ENCODE data around the gene OSBP2.

OSBP2 gene

GRCh38 chr22:30806391-30806861 is 111.8 kb downstream of the OSBP2 start:
- no peak for DNase-seq (ENCODE audit: low read depth, low spot score)

DNA sequence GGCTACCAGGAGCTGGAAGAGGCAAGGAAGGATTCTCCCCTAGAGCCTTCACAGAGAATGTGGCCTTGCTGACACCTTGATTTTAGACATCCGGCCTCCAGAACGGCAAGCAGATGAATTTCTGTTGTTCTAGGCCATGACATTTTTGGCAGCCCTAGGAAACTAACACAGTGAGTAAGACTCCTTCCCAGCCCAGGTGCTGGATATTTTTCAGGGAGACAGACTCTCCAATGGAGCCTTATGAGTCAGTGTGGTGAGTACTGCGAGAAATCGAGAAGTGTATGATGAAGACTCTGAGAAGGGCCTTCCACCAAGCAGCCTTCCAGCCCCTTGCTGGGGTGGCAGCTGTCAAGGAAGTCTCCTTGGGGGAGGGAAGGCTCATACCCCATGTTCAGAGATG is 114.4 kb downstream of the OSBP2 start:
- no peak for DNase-seq (ENCODE audit: low read depth, low spot score)

DNA sequence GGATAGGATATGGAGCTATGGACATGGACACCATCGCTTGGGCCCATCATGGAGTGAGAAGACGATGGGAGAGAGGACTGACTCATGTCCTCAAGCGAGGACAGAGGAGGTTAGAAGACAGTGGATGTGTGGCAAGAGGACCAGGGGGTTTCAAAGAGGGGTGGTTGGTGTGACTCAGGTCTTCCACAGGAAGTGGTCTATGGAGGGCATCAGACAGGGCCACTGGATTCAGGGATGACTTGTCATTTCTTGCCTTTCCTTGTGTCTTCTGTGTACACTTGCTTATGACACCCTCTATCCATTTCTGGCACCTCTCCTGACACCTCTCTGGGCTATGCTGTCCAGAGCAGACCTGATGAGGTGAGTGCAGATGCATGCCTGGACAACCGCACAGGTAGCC is 115.4 kb downstream of the OSBP2 start:
- no peak for DNase-seq (ENCODE audit: low read depth, low spot score)

DNA sequence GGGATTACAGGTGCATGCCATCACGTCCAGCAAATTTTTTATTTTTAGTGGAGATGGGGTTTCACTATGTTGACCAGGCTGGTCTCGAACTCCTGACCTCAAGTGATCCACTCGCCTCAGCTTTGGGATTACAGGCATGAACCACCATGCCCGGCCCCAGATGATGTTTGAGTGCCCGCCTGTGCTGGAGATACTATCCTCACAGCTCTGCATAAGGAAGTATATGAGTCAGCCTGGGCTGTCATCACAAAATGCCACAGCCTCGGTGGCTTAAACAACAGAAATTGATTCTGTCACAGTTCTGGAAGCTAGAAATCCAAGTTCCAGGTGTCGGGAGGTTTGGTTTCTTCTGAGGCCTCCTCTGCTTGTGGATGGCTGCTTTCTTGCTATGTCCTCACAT is 119.3 kb downstream of the OSBP2 start:
- DNase-seq (ENCODE audit: low read depth, low spot score): no peak

- DNase-seq (ENCODE audit: low read depth, low spot score): no peak
Measured at GRCh38 chr22:30816413-30816812, 121.7 kb downstream of the OSBP2 start.

GRCh38 chr22:30821381-30821780 is 126.7 kb downstream of the OSBP2 start:
- no peak for DNase-seq (ENCODE audit: low read depth, low spot score)

- no peak for DNase-seq (ENCODE audit: low read depth, low spot score)
Measured at GRCh38 chr22:30821863-30822215, 127.2 kb downstream of the OSBP2 start.

DNA sequence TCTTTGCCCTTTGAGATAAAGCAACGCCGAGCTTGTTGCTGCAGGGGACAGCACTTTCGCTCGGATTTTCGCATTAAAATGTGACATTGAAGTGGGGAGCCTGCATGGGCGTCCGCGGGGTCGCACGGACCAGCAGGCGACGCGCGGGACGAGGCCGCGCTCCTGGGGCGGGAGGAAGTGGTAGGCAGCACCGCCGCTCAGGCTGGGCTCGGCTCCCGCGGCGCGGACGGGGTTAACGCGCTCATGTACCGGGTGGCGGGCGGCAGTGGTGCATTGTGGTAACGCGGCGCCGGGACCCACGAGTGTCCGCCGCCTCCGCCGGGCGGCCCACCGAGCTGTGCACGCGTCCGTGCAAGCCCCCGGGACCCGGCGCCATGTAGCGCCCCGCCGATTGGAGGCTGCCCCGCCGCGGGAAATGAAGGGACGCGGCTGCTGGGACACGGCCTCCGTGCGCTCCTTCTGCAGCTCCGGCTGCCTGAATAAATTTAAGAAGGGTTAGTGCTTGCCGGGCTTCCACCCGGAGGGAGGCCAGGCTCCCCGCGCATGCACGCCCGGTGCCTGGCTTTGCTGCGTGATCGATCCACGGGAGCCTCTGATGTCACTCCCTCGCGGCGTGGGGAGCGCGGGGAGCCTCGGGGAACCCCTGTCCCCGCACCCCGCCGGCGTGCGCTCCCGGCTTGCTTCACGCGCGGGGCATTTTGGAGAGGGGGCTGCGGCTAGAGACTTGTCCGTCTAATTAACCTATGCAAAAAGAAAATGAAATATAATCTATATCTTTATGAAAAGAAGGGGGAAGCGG is 127.7 kb downstream of the OSBP2 start:
- DNase-seq (ENCODE audit: low read depth, low spot score): no peak

DNA sequence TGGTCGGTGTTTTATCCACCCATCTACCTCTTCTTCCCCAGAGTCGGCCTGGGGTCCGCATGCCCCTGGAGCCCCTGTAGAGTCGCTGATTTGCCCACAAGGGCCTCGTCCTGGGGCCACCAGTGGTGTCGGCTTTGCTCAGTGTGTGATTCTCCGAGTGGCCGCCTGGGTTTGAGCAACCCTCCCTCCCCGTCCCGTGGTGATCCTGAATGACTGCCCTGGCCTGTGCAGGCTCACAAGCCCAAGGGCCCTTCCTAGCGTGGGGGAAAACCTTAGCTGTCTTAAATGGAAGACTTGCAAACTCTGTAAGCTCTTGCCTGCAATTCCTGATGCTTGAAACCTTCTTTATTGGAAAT is 128.3 kb downstream of the OSBP2 start:
- DNase-seq (ENCODE audit: low read depth, low spot score): no peak

DNA sequence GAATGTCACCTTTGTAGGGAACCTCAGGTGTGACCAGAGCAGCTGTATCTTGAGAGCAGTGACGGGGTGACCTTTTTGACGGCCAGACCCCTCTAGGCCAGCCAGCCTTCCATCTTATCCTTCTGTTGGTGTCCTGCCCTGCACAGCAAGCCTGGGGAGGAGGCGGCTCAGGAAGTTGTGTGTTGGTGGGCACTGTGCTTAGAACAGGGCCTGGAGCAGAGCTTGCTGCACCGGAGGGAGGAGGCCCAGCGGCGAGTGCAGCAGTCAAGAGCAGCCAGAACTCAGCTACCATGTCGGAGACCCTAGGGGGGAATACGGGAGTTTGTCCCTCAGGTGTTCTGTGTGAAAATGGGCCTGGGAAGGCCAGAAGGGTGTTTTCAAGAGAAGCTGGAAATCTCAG is 129.4 kb downstream of the OSBP2 start:
- DNase-seq (ENCODE audit: low read depth, low spot score): no peak

- no peak for DNase-seq (ENCODE audit: low read depth, low spot score)
Measured at GRCh38 chr22:30824711-30825110, 130.0 kb downstream of the OSBP2 start.

- DNase-seq (ENCODE audit: low read depth, low spot score): no peak
Measured at GRCh38 chr22:30825711-30826505, 131.2 kb downstream of the OSBP2 start.

- DNase-seq (ENCODE audit: low read depth, low spot score): no peak
Measured at GRCh38 chr22:30826670-30827355, 132.1 kb downstream of the OSBP2 start.

DNA sequence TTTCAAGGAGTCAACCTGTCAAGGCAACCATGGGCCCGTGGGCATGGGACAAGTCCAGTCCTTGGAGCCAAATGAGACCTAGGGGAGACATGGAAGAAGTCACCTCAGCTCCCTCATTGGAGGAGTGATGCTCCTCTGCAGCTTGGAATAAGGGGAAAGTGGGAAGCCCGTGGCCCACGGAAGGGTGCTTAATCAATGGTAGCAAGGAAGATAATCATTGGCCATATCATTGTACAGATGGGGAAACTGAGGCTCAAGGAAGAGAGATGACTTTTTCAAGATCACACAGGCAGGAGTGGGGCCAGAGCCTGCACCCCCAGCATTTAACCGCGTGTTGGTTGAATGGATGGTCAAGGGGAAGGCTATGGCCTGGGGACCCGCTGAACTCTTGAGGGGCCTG is 133.0 kb downstream of the OSBP2 start:
- no peak for DNase-seq (ENCODE audit: low read depth, low spot score)

DNA sequence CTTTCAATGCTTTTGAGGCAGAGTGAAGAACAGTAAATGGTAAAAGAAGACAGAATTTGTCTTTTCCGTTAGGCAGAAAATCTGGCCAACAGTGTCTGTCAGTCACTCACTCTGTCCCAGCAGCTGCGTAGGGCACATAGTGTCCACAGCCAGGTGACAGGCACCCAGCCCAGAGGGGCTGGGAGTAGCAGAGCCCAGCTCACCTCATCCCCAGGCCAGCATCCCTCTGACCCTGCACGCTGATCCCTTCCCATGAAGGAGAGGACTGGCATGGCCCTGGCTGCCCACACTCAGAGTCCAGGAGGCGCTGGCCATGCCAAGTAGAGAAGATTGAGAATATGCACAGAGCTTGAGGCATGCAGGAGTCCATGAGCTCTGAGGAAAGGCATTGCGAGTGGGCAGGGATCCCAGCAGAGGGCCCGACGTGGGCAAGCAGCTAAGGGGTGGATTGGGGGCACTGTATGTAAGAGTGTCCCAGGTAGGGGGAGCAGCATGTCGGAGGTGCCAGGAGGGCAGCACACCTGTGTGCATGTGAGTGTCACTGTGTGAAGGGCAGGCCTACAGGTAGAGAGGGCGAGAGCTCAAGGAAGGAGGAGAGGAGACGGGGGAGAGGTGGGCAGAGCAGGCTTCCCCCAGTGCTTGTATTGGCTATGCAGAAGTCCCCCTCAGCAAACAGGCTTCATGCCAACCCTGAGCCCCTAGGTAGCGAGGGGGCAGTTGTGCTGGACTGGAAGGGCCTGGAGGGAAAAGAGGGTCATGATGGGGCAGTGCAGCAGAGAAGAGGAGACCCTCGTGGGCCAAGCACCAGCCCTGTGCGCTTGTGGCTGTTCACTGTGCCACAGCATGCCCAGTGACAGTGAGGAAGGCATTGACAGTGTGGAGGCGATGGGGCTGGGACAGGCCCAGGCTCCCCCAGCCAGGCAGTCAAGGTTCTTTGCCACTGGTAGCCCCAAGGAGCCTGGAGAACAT is 133.8 kb downstream of the OSBP2 start:
- no peak for DNase-seq (ENCODE audit: low read depth, low spot score)

DNA sequence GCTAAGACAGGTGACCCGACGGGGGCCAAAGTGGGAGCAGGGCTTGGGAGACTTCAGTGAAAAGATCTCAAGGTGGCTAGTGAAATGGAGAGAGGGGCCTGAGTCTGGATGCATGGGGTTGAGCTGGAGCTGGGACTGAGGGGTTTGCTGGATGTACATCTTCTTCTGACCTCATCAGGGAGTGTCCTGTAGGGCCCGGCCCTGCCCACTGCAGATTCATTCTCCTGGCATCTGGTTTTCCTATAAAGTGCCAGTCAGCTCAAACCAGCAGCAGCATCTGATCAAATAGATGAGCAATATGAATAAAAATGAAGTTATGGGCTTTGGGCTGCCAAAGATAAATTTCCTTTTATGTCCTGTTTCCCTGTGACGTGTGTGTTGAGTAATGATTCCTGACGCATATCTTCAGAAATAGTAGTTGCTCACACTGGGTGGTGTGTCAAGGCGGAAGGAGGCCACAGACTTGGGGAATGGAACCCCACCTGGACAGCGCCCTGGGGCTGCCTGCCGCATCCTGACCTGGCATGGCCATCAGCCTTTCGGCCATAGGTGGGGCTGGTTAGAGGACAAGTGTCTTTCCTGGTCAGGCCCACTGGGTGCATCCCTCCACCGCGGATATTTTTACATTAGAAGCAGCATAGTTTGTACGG is 135.4 kb downstream of the OSBP2 start:
- no peak for DNase-seq (ENCODE audit: low read depth, low spot score)

- DNase-seq (ENCODE audit: low read depth, low spot score): no peak
Measured at GRCh38 chr22:30830907-30831306, 136.2 kb downstream of the OSBP2 start.

- DNase-seq (ENCODE audit: low read depth, low spot score): no peak
Measured at GRCh38 chr22:30832407-30832987, 137.8 kb downstream of the OSBP2 start.

DNA sequence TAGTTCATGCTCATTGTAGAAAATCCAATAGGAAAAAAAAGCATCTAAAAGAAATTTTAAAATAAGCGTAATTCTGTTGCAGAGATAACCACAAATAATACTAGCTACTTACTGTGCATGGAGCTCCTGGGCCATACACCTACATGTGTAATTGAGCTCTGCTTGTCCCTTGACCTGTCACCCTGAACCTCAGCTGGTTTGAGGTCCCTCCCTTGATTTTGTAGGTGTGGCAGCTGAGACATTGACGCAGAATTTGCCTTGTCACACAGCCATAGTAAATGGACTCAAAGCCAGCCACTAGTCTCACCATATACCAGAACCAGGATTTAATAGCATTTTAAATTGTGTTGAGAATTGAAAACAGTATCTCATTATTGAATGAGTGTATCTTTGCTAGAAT is 138.6 kb downstream of the OSBP2 start:
- DNase-seq (ENCODE audit: low read depth, low spot score): no peak

DNA sequence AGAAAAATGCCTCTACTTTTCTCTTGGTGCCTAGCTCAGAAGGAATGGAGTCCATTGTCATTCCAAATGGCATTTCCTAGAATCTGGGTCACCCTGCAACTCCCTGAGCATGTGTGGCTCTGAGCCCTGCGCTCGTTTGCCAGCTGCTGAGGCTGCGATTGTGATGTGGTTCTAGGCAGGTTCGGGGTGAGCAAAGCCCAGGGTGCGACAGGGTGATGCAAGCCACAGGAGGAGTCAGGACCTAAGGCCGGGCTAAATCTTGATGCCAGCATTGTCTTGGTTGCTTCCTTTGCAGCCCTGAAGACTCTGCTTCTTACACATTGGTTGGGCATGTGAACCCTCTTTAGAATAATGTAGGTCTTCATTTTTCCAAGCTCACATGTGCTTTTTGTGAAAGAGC is 142.9 kb downstream of the OSBP2 start:
- no peak for DNase-seq (ENCODE audit: low read depth, low spot score)
